CD14-positive monocyte (primary cell): ENCODE results near the gene TTF1. TPM values are rescaled to one million over a fixed set of nuclear protein-coding genes. Genes with fewer than 3 reads are reported as not detected.

Experiments used
- DNase-seq, 3 donors: peaks; one replicate each; pipeline ENCODE4 v3.0.0-alpha.2; 2011 to 2022
- H2AFZ ChIP-seq: 2 replicates; pipeline ENCODE4 v1.6.0; 2012; ENCODE audit warnings: mild to moderate bottlenecking, low read depth, low read length, inconsistent platforms; ENCODE audit not compliant: insufficient read depth, poor library complexity, severe bottlenecking
- H3K27ac ChIP-seq, 2 donors: 1 replicate in 1 of 2; 2 replicates in 1 of 2; pipeline ENCODE4 v1.5.1; 2012 to 2013; ENCODE audit warnings: low read length in 2 of 2, control low read depth in 1 of 2, inconsistent platforms in 1 of 2, low read depth in 1 of 2, mild to moderate bottlenecking in 1 of 2
- H3K27me3 ChIP-seq, 2 donors: one replicate each; pipeline versions ENCODE4 v1.6.0 to v1.6.1; 2011 to 2013; ENCODE audit warnings: low read length in 2 of 2; ENCODE audit not compliant: control insufficient read depth in 2 of 2, insufficient read depth in 2 of 2
- H3K36me3 ChIP-seq, 2 donors: replicated peaks in 1 of 2; 1 replicate in 1 of 2; 2 replicates in 1 of 2; pipeline versions ENCODE4 v1.5.1 to v1.6.1; 2012 to 2013; ENCODE audit warnings: low read length in 2 of 2, control low read depth in 1 of 2, inconsistent platforms in 1 of 2, mild to moderate bottlenecking in 1 of 2; ENCODE audit not compliant: insufficient read depth in 2 of 2, control insufficient read depth in 1 of 2
- H3K4me1 ChIP-seq, 2 donors: 1 replicate in 1 of 2; 2 replicates in 1 of 2; pipeline versions ENCODE4 v1.5.1 to v1.6.1; 2012 to 2013; ENCODE audit warnings: low read length in 2 of 2, control low read depth in 1 of 2, inconsistent platforms in 1 of 2, mild to moderate bottlenecking in 1 of 2, moderate library complexity in 1 of 2; ENCODE audit not compliant: insufficient read depth in 2 of 2, control insufficient read depth in 1 of 2
- H3K4me2 ChIP-seq: replicated peaks from 2 replicates; pipeline ENCODE3; 2012; ENCODE audit warnings: low read length, moderate library complexity, mild to moderate bottlenecking; ENCODE audit not compliant: poor library complexity, severe bottlenecking; ENCODE audit errors: extremely low read depth
- H3K4me3 ChIP-seq, 3 experiments: fragments of 200-600 bp in 1 of 3; sonication (generic) in 1 of 3; replicated peaks in 1 of 3; 1 replicate in 2 of 3; 2 replicates in 1 of 3; pipeline ENCODE4 v1.5.1; 2011 to 2013; ENCODE audit warnings: low read length in 3 of 3, mild to moderate bottlenecking in 3 of 3, control low read depth in 2 of 3, low read depth in 2 of 3, inconsistent platforms in 1 of 3, moderate library complexity in 1 of 3
- H3K79me2 ChIP-seq: 2 replicates; pipeline ENCODE4 v1.6.0; 2012; ENCODE audit warnings: mild to moderate bottlenecking, control low read depth, inconsistent platforms, low read length, moderate library complexity; ENCODE audit not compliant: insufficient read depth
- H3K9ac ChIP-seq: 2 replicates; pipeline ENCODE4 v1.6.0; 2017; ENCODE audit warnings: low read length, mild to moderate bottlenecking; ENCODE audit not compliant: insufficient read depth, poor library complexity, severe bottlenecking
- H3K9me3 ChIP-seq, 2 donors: replicated peaks in 1 of 2; 1 replicate in 1 of 2; 2 replicates in 1 of 2; pipeline versions ENCODE4 v1.5.1 to v1.6.1; 2012 to 2013; ENCODE audit warnings: low read length in 2 of 2, control low read depth in 1 of 2; ENCODE audit not compliant: control insufficient read depth in 1 of 2, insufficient read depth in 1 of 2
- H4K20me1 ChIP-seq: 2 replicates; pipeline ENCODE4 v1.6.0; 2012; ENCODE audit warnings: mild to moderate bottlenecking, low read length, control low read depth, moderate library complexity; ENCODE audit not compliant: insufficient read depth
- H3K27ac Mint-ChIP-seq, 7 donors: one replicate each; pipeline ENCODE4 v1.8.0; 2020; ENCODE audit warnings: mild to moderate bottlenecking in 7 of 7, mixed read lengths in 7 of 7, moderate library complexity in 6 of 7, inconsistent platforms in 2 of 7
- H3K27me3 Mint-ChIP-seq, 3 donors: one replicate each; pipeline ENCODE4 v1.8.0; 2021 to 2022; ENCODE audit warnings: low read depth in 3 of 3, mild to moderate bottlenecking in 3 of 3, mixed read lengths in 3 of 3, moderate library complexity in 3 of 3, inconsistent platforms in 1 of 3
- H3K36me3 Mint-ChIP-seq, 2 donors: one replicate each; pipeline ENCODE4 v1.8.0; 2020; ENCODE audit warnings: mixed read lengths in 2 of 2, inconsistent platforms in 1 of 2, mild to moderate bottlenecking in 1 of 2
- H3K4me1 Mint-ChIP-seq: one replicate; pipeline ENCODE4 v1.8.0; 2020; ENCODE audit warnings: mild to moderate bottlenecking, mixed read lengths
- H3K4me3 Mint-ChIP-seq, 2 donors: one replicate each; pipeline ENCODE4 v1.8.0; 2020; ENCODE audit warnings: mild to moderate bottlenecking in 2 of 2, mixed read lengths in 2 of 2, moderate library complexity in 1 of 2
- H3K9me3 Mint-ChIP-seq, 7 donors: one replicate each; pipeline ENCODE4 v1.8.0; 2020 to 2022; ENCODE audit warnings: mixed read lengths in 7 of 7, mild to moderate bottlenecking in 6 of 7, moderate library complexity in 6 of 7, inconsistent platforms in 2 of 7
- CTCF ChIP-seq: fragments of 200-600 bp; IDR thresholded peaks from one replicate; pipeline ENCODE4 v1.8.0; 2022; ENCODE audit warnings: antibody characterized with exemption, mild to moderate bottlenecking
- WGBS: methylation state at CpG from one replicate; pipeline ENCODE4 v1.1.5; 2013; ENCODE audit warnings: missing lambda C conversion rate; ENCODE audit not compliant: insufficient coverage; 5-methylcytosine and 5-hydroxymethylcytosine counted together
- intact Hi-C, 2 donors: fragments of 100-400 bp; cut with micrococcal nuclease; formaldehyde crosslinking; loops; one replicate each; pipeline versions ENCODE4 v1.15.0 to v1.15.1; 2023
- polyA plus RNA-seq, 3 donors: library from polyadenylated mRNA; depleted of rRNA in 1 of 3; unstranded in 2 of 3; stranded (reverse) in 1 of 3; fragments of 300-500 nt in 2 of 3; fragments of >200 nt in 1 of 3; fragmentation: Illumina TruSeq in 2 of 3; gene quantifications; 1 replicate in 2 of 3; 2 replicates in 1 of 3; pipeline ENCODE4 v1.2.3, GENCODE V29; 2012 to 2021

TTF1 gene
- polyA plus RNA-seq, 3 donors = 2.2 to 5.8 (median 4.1) TPM

- peak overlapping the region; percentile 73 for H3K4me2 ChIP-seq
- peaks cover 0 to 1% (median 0%) of the 10 kb centered on the region in 7 donors for H3K9me3 Mint-ChIP-seq
- no peaks in the 10 kb centered on the region for H3K27me3 Mint-ChIP-seq
- peaks cover 53 to 72% of the 10 kb centered on the region in 2 donors for H3K36me3 Mint-ChIP-seq
- no peaks in the 10 kb centered on the region for H3K9me3 ChIP-seq
- intact Hi-C loops = loop anchor here (5.0 to 10.0 kb wide), 2 partner anchors 36 to 1076 kb away; partner anchors contain the start of gene FAM78A (in 1 of the 2)
- no peak overlapping the region for H2AFZ ChIP-seq
- peaks cover 58 to 69% of the 10 kb centered on the region in 2 donors for H3K36me3 ChIP-seq
- no peak for TF ChIP-seq CTCF
- H3K4me3 ChIP-seq = peak overlapping the region; percentile 31 to 67 (median 37)
- peak overlapping the region in 1 of 2 donors; percentile 96 for H3K27ac ChIP-seq
- peaks cover 89% of the 10 kb centered on the region for H3K79me2 ChIP-seq
- peak in 2 of 3 donors; percentile 16 to 40 for DNase-seq
- H3K4me1 Mint-ChIP-seq = peaks cover 49% of the 10 kb centered on the region
- WGBS = no CpG with 5 or more reads among the region's 6 CpGs
- peaks cover 80% of the 10 kb centered on the region for H4K20me1 ChIP-seq
- no peaks in the 10 kb centered on the region for H3K27me3 ChIP-seq
- peak overlapping the region; percentile 16 for H3K9ac ChIP-seq
- peak overlapping the region; percentile 70 to 94 (median 83) for H3K27ac Mint-ChIP-seq
- peaks cover 50 to 55% of the 10 kb centered on the region in 2 donors for H3K4me1 ChIP-seq
- H3K4me3 Mint-ChIP-seq = peak overlapping the region; percentile 59 to 64
Measured at GRCh38 chr9:132350861-132351315, 55.8 kb downstream of the TTF1 start.

GRCh38 chr9:132348676-132349075 is 58.0 kb downstream of the TTF1 start:
- no peak overlapping the region for H3K9ac ChIP-seq
- Mint-ChIP-seq H3K4me1 (peaks cover 38% of the 10 kb centered on the region), H3K27me3 (no peaks in the 10 kb centered on the region), H3K4me3 (no peak overlapping the region), H3K9me3 (peaks cover 0 to 1% (median 0%) of the 10 kb centered on the region in 7 donors), H3K36me3 (peaks cover 68 to 90% of the 10 kb centered on the region in 2 donors), H3K27ac (peak overlapping the region in 2 of 7 donors; percentile 63 to 64)
- no CpG with 5 or more reads among the region's 5 CpGs for WGBS
- peaks cover 39 to 41% of the 10 kb centered on the region in 2 donors for H3K4me1 ChIP-seq
- TF ChIP-seq CTCF = no peak
- no peaks in the 10 kb centered on the region for H3K9me3 ChIP-seq
- no peak overlapping the region for H3K4me3 ChIP-seq
- H2AFZ ChIP-seq = no peak overlapping the region
- H3K36me3 ChIP-seq = peaks cover 79 to 91% of the 10 kb centered on the region in 2 donors
- no peak overlapping the region for H3K4me2 ChIP-seq
- intact Hi-C loops = no loop called here
- no peaks in the 10 kb centered on the region for H3K27me3 ChIP-seq
- H3K27ac ChIP-seq = peak overlapping the region in 1 of 2 donors; percentile 96
- H4K20me1 ChIP-seq = peaks cover 99% of the 10 kb centered on the region
- DNase-seq = no peak
- H3K79me2 ChIP-seq = peaks cover 98% of the 10 kb centered on the region
